ENCODE measurements around the gene SET. TPM values are rescaled to one million over a fixed set of nuclear protein-coding genes. Genes with fewer than 3 reads are reported as not detected.

SET gene
- total RNA-seq, 1 donor from 2014 or later: 891 TPM

DNA sequence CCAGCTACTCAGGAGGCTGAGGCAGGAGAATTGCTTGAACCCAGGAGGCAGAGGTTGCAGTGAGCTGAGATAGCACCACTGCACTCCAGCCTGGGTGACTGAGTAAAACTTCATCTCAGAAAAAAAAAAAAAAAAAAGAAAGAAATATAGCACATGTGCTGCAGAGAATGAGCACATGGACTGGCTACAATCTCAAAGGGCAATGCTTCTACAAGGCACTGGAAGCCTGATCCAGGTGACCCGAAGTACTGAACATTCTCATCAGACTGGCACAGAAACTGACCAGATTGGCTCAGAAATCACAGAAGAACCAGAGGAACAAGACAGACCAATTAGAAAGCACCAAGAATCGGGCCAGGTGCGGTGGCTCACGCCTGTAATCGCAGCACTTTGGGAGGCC lies 37.2 kb upstream of the SET start:
- Mint-ChIP-seq H3K36me3 (ENCODE audit: low read depth) (peaks cover 8% of the 10 kb centered on the region), H3K27ac (ENCODE audit: unreplicated experiment) (no peak overlapping the region), H3K4me3 (peak overlapping the region; percentile 65), H3K27me3 (ENCODE audit: low read depth) (no peaks in the 10 kb centered on the region), H3K9me3 (no peaks in the 10 kb centered on the region), H3K4me1 (peaks cover 19% of the 10 kb centered on the region)
- no peak for DNase-seq (ENCODE audit: low read depth, low spot score)
- TF ChIP-seq, protein P1, sequence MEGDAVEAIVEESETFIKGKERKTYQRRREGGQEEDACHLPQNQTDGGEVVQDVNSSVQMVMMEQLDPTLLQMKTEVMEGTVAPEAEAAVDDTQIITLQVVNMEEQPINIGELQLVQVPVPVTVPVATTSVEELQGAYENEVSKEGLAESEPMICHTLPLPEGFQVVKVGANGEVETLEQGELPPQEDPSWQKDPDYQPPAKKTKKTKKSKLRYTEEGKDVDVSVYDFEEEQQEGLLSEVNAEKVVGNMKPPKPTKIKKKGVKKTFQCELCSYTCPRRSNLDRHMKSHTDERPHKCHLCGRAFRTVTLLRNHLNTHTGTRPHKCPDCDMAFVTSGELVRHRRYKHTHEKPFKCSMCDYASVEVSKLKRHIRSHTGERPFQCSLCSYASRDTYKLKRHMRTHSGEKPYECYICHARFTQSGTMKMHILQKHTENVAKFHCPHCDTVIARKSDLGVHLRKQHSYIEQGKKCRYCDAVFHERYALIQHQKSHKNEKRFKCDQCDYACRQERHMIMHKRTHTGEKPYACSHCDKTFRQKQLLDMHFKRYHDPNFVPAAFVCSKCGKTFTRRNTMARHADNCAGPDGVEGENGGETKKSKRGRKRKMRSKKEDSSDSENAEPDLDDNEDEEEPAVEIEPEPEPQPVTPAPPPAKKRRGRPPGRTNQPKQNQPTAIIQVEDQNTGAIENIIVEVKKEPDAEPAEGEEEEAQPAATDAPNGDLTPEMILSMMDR (conservative IDR thresholded peaks at IDR 0.05): no peak

DNA sequence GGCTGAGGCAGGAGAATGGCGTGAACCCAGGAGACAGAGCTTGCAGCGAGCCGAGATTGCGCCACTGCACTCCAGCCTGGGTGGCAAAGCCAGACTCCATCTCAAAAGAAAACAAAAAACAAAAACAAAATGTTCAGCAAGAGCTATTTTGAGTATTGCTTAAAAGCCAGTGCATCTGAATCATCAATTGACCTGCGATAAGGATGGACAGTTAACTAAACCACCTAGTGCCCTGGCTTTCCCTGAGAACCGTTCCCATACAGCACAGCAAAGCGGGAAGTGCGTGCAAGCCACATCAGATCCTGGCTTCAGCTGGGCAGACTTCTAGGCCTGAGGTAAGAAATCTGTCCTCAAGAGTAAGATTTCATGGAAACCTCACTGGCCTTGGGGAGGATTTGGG lies 35.1 kb upstream of the SET start:
- Mint-ChIP-seq H3K27ac (ENCODE audit: unreplicated experiment) (no peak overlapping the region), H3K36me3 (ENCODE audit: low read depth) (peaks cover 7% of the 10 kb centered on the region), H3K4me3 (peak overlapping the region; percentile 45), H3K4me1 (peaks cover 21% of the 10 kb centered on the region), H3K9me3 (no peaks in the 10 kb centered on the region), H3K27me3 (ENCODE audit: low read depth) (no peaks in the 10 kb centered on the region)
- no peak for DNase-seq (ENCODE audit: low read depth, low spot score)
- TF ChIP-seq, protein P1 (conservative IDR thresholded peaks at IDR 0.05): no peak

DNA sequence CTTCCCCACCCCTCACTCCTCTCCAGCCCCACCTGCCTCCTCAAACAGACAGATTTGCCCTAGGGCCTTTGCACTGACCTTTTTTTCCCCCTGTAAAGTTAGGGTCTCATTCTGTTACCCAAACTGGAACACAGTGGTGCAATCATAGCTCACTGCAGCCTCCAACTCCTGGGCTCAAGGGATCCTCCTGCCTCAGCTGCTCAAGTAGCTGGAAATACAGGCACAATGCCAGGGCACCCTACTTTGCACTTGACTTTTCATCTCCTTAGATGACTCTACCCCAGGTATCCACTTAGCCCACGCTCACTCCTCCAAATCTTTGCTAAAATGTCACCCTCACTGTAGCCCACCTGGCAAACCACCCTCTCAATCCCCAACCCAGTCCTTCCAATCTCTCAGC lies 34.5 kb upstream of the SET start:
- peak overlapping the region; percentile 45 for H3K4me3 Mint-ChIP-seq
- DNase-seq (ENCODE audit: low read depth, low spot score): no peak
- TF ChIP-seq, protein P1 (conservative IDR thresholded peaks at IDR 0.05): no peak
- peaks cover 19% of the 10 kb centered on the region for H3K4me1 Mint-ChIP-seq
- H3K9me3 Mint-ChIP-seq: no peaks in the 10 kb centered on the region
- no peaks in the 10 kb centered on the region for H3K27me3 Mint-ChIP-seq (ENCODE audit: low read depth)
- H3K36me3 Mint-ChIP-seq (ENCODE audit: low read depth): peaks cover 3% of the 10 kb centered on the region
- peak overlapping the region; percentile 45 for H3K27ac Mint-ChIP-seq (ENCODE audit: unreplicated experiment)

DNA sequence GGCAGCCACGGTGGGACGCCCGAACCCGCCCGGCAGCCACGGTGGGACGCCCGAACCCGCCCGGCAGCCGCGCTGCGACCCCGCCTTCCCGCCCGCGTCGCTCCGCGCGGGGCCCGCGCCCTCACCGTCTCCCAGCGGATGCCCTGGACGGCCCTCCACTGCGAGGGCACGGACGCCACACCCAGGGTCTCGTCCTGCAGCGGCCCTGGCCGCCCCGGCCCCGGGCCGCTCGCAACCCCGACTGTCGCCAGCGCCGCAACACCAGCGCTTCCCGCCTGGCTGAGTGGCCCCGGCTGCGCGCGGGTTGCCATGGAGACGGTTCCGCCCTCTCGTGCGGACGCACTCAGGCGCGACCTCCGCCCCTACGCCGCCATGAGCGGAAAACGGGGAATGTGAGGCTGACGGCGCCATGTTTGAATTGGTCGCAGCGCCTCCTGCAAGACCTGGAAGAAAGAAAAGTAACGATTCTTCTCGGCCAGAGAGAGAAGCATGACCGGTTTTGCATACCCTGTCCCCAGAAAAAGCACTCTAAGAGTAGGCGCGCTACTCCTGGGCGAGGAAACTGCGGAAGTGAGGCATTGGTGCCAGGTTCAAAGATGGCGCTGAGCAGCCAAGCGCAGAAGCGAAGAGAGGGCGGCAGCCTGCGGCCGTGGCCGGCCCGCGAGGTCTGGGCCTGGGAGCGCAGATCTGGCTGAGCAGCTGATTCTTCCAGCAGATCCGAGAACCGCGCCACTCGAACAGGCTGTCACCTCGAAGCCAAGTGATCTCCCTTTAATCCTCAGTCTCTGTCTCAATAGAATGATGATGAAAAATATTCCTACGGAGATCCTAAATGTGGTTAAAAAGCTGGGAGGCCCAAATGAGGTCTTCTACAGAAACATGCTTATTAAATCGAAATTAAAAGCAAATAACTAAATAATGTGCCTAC lies 32.3 kb upstream of the SET start, which contains the start of gene DYNC2I2:
TSS of gene DYNC2I2 (minus strand) at position 432 of the 928 bp plus-strand sequence. CDS start at position 311, 121 bp downstream.
- Mint-ChIP-seq H3K36me3 (ENCODE audit: low read depth) (peaks cover 3% of the 10 kb centered on the region), H3K4me1 (peaks cover 19% of the 10 kb centered on the region), H3K27me3 (ENCODE audit: low read depth) (no peaks in the 10 kb centered on the region), H3K9me3 (no peaks in the 10 kb centered on the region), H3K27ac (ENCODE audit: unreplicated experiment) (peak within 1 kb of the TSS; percentile 100), H3K4me3 (peak within 1 kb of the TSS; percentile 92)
- DNase-seq (ENCODE audit: low read depth, low spot score): peak; percentile 93
- TF ChIP-seq, protein P1 (conservative IDR thresholded peaks at IDR 0.05): no peak

DNA sequence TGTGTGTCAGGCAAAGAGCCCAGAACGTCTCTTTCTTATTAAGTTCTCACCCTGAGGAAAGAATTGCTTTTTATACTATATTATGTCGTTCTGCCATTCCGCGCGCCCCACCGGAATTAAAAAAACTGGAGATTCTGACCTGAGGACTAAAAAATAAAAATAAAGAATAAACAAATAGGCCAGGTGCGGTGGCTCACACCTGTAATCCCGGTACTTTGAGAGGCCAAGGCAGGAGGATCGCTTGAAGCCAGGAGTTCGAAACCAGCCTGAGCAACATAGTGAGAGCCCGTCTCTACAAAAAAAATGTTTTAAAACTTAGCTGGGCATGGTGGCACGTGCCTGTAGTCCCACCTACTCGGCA lies 31.7 kb upstream of the SET start:
- no peaks in the 10 kb centered on the region for H3K27me3 Mint-ChIP-seq (ENCODE audit: low read depth)

More for the DNA sequence above, 31.7 kb upstream of the SET start:
- Mint-ChIP-seq H3K27ac (ENCODE audit: unreplicated experiment) (peak overlapping the region; percentile 100), H3K4me1 (peaks cover 19% of the 10 kb centered on the region), H3K4me3 (peak overlapping the region; percentile 92), H3K36me3 (ENCODE audit: low read depth) (peaks cover 3% of the 10 kb centered on the region), H3K9me3 (no peaks in the 10 kb centered on the region)
- no peak for DNase-seq (ENCODE audit: low read depth, low spot score)
- TF ChIP-seq, protein P1 (conservative IDR thresholded peaks at IDR 0.05): no peak
